Measurements from ENCODE around the gene NHS.
"Not testable (repeated sequence)": the region's sequence is repeated elsewhere in the genome, so short reads cannot be mapped to it uniquely, and the experiment has no call there.

Gene NHS

DNA sequence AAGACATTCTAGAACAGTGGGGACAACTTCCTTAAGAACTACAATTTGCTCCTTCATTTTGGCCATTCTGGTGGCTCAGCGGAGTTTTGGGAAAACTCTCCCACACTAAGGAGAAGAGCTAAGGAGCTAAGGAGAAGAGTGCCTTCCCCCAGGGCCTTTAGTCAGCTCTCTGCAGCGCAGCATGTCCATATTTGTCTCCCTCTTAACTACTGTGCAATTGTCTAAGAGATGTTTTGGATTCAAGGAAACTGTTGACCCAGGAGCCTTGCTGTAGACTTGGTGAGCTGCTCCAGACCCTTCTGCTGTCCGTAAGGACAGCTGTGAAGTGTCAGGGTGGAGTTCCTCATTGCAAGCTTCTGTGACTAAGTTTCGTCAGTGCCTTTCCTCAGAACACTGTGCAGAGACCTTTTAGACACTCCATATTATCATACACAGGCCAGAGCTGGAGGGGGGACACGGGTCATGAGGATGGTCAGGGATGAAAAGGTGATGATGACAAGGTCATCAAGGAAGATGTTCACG, 179.0 kb downstream of the NHS start:
- DNase-seq: no peak

DNA sequence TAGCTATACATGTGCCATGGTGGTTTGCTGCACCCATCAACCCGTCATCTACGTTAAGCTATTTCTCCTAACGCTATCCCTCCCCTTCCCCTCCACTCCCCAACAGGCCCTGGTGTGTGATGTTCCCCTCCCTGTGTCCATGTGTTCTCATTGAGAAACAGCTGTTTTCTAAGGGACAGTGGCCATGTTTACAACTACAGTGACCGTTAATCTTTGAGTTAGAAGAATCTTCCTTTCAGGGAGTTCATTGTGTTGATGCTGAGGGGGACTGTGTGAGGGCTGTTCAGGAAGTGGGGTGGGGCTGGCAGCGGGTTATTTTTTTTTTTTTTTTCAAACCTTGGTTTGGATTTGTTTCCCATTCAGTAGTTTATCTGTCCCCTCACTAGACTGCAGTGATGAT, 179.9 kb downstream of the NHS start:
- DNase-seq: no peak

- DNase-seq: no peak
Measured at GRCh38 chrX:17555846-17556245, 180.8 kb downstream of the NHS start.

GRCh38 chrX:17559728-17560379, 184.9 kb downstream of the NHS start:
- DNase-seq: peak; percentile 45

- no peak for DNase-seq
Measured at GRCh38 chrX:17560385-17560784, 185.4 kb downstream of the NHS start.

DNA sequence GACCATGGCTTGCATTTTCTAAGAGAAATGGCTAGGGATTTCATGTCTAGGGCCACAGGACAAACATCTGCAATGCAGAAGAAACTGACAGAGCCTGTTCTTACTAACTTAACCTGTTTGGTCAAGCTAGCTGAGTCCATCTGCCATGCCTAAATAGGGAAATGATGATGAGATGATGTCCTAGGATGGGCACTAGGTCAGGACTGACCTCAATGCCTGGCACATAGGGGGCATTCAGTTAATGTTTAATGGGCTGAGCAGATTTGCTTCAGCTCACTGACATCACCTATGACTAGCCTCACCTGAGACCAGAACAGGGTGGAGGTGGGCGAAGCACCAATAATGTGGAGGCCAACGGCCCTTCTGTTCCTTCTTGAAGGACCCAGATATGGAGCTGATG, 188.1 kb downstream of the NHS start:
- DNase-seq: no peak

DNA sequence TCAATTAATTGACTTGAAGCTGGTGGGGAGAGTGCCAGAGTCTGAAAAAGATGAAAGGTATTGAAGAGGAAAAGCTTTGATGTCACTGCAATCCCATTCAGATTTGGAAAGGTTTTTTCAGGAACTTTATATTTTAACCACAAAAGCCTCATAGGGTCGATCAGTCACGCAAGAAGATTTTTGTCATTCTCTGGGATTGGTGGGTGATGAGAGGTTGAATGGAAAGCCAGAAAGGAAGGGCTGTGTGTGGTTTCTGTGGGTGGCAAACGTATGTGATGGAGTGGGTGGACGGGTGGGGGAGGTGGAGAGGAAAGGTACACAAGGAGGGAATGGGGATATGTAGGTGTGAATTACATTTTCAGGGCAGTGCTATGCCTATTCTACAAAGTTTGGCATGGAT, 188.5 kb downstream of the NHS start:
- DNase-seq: no peak

GRCh38 chrX:17564689-17565409, 189.8 kb downstream of the NHS start:
- DNase-seq: no peak

- no peak for DNase-seq
Measured at GRCh38 chrX:17566740-17567139, 191.7 kb downstream of the NHS start.

- no peak for DNase-seq
Measured at GRCh38 chrX:17567187-17567586, 192.2 kb downstream of the NHS start.

GRCh38 chrX:17567821-17568220, 192.8 kb downstream of the NHS start:
- no peak for DNase-seq

DNA sequence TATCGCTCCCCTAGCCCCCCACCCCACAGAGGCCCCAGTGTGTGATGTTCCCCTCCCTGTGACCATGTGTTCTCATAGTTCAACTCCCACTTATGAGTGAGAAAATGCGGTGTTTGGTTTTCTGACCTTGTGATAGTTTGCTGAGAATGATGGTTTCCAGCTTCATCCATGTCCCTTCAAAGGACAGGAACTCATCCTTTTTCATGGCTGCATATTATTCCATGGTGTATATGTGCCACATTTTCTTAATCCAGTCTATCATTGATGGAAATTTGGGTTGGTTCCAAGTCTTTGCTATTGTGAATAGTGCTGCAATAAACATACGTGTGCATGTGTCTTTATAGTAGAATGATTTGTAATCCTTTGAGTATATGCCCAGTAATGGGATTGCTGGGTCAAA, 193.8 kb downstream of the NHS start:
- not testable (repeated sequence) for DNase-seq

GRCh38 chrX:17579026-17579425, 204.0 kb downstream of the NHS start:
- no peak for DNase-seq

DNA sequence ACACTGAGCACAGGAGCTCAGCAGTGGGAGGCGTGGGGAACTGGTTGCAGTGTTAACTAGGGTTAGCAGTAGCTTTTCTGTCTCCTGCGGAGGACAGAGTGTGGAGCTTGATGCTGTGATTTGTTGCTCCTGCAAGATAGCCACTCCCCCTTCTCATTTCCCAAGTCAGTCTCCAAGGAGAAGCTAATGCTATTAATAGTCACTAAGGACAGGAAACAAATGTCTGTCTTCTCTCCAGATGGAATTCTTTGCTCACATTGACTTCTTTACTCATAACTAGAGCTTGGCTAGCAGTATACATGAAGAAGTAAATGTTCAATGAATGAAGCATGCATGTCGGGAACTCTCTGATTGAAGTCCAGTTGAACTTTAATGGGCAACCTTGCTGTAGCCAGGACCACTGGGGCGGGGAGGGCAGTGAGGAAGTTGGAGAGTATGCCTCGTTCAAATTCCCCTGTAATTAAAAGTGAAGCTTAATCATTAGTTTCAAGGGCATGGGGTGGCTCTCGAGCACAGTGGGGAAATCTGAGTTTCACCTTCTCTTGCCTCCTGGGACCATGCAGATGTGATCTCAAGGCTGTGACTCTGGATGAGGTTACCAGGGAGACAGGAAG, 205.6 kb downstream of the NHS start:
- DNase-seq: no peak

DNA sequence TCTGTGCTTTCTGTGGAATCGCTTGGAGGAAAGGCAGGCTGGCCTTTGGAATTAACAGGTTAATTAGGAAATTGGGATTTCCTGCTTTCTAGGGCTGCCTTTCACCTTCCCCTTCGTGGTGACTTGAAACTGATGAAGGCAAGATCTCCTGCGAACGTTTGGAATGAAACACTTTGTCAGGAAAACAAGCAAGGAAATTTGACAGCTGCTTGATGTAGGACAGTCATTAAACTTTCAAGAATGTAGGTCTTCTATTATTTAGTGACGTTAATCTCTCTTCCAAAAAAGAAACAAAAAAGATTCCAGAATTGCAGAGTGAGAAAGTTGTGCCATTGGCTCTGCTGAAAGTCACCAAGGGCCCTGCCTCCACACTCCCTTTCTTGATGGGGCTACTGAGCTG, 206.6 kb downstream of the NHS start:
- no peak for DNase-seq

DNA sequence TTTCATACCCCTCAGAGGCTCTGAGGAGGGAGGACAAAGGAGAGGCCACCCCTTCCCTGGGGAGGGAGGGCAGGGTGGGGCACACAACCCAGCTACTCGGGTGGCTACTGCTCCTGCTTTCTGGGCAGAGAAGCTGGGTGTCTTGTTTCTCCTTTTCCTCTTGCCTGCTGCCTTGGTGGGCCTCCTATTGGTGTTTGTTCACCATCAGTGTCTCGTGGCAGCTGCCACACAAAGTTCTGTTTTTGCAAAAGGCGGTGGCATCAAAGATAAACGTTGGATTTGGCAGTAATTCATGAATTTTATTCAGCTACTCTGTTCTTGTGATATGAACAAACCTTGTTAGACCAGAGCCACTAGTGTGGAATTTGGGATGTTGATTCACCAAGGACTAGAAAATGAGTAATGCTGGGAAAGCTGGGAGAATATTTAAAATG, 209.3 kb downstream of the NHS start:
- DNase-seq: no peak

DNA sequence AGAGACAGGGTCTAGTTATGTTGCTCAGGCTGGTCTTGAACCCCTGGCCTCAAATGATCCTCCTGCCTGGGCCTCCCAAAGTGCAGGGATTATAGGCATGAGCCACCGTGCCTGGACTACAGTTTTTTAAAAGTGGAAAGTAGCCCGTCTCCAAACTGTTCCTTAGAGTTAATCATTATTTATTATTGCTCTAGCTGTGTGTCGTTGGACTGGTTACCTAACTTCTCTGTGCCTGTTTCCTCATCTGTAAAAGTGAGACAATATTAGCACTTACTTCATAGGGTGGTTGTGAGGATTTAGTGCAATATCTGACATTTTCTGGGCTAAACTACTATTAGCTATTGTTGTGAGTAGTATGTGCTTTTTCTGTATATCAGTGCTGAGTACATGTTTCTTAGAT, 210.0 kb downstream of the NHS start:
- DNase-seq: no peak

- no peak for DNase-seq
Measured at GRCh38 chrX:17587366-17587765, 212.4 kb downstream of the NHS start.

- DNase-seq: no peak
Measured at GRCh38 chrX:17588303-17588702, 213.3 kb downstream of the NHS start.

- DNase-seq: peak; percentile 42
Measured at GRCh38 chrX:17590892-17591740, 216.1 kb downstream of the NHS start.

- DNase-seq: no peak
Measured at GRCh38 chrX:17591741-17592110, 216.7 kb downstream of the NHS start.

GRCh38 chrX:17592117-17592516, 217.1 kb downstream of the NHS start:
- DNase-seq: no peak

GRCh38 chrX:17594693-17595092, 219.7 kb downstream of the NHS start:
- no peak for DNase-seq

Data from NCI-H2171 treated with DMSO at 0.1 percent for 48 hours (cell line).